ENCODE data around the gene CDC42SE1.

Gene CDC42SE1

DNA sequence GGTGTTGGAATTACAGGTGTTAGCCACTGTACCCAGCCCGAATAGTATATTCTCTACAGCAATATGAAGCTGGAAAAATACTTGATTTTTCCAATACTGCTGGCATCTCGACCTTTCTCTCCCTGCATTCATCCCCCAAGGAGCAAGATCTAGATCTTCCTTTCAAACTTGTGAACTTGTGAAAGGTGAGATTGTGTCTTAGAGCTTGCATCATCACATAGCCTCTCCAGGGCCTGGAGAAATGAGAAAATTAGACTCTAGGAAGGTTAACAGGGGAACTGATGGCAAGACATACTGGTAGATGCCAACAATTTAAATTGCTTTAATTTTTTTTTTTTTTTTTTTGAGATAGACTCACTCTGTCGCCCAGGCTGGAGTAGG, 49.1 kb downstream of the CDC42SE1 start:
- no peak overlapping the region for H3K4me3 ChIP-seq (replicated peaks; ENCODE audit: low read depth, low read length)
- no peak for DNase-seq (ENCODE audit: extremely low read depth, insufficient read length)
- no peaks in the 10 kb centered on the region for H3K36me3 ChIP-seq (ENCODE audit: control insufficient read depth, insufficient read depth, low read length)
- TF ChIP-seq, protein P1, sequence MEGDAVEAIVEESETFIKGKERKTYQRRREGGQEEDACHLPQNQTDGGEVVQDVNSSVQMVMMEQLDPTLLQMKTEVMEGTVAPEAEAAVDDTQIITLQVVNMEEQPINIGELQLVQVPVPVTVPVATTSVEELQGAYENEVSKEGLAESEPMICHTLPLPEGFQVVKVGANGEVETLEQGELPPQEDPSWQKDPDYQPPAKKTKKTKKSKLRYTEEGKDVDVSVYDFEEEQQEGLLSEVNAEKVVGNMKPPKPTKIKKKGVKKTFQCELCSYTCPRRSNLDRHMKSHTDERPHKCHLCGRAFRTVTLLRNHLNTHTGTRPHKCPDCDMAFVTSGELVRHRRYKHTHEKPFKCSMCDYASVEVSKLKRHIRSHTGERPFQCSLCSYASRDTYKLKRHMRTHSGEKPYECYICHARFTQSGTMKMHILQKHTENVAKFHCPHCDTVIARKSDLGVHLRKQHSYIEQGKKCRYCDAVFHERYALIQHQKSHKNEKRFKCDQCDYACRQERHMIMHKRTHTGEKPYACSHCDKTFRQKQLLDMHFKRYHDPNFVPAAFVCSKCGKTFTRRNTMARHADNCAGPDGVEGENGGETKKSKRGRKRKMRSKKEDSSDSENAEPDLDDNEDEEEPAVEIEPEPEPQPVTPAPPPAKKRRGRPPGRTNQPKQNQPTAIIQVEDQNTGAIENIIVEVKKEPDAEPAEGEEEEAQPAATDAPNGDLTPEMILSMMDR (IDR thresholded peaks at IDR 0.05; ENCODE audit: insufficient read depth, low read length, poor library complexity, severe bottlenecking) = no peak
- H3K27me3 ChIP-seq (replicated peaks; ENCODE audit: control insufficient read depth, insufficient read depth, low read length) = no peaks in the 10 kb centered on the region

- no peak overlapping the region for H3K4me3 ChIP-seq (replicated peaks; ENCODE audit: low read depth, low read length)
- TF ChIP-seq, protein P1 (IDR thresholded peaks at IDR 0.05; ENCODE audit: insufficient read depth, low read length, poor library complexity, severe bottlenecking) = no peak
Measured at GRCh38 chr1:151009674-151010345, 49.6 kb downstream of the CDC42SE1 start.

GRCh38 chr1:151009206-151009587, 50.2 kb downstream of the CDC42SE1 start:
- TF ChIP-seq, protein P1 (IDR thresholded peaks at IDR 0.05; ENCODE audit: insufficient read depth, low read length, poor library complexity, severe bottlenecking) = no peak
- no peaks in the 10 kb centered on the region for H3K27me3 ChIP-seq (replicated peaks; ENCODE audit: control insufficient read depth, insufficient read depth, low read length)
- peak overlapping the region; percentile 92 for H3K4me3 ChIP-seq (replicated peaks; ENCODE audit: low read depth, low read length)
- no peak for DNase-seq (ENCODE audit: extremely low read depth, insufficient read length)
- H3K36me3 ChIP-seq (ENCODE audit: control insufficient read depth, insufficient read depth, low read length) = no peaks in the 10 kb centered on the region

More at GRCh38 chr1:151009674-151010345, 49.6 kb downstream of the CDC42SE1 start:
- H3K27me3 ChIP-seq (replicated peaks; ENCODE audit: control insufficient read depth, insufficient read depth, low read length) = no peaks in the 10 kb centered on the region
- no peaks in the 10 kb centered on the region for H3K36me3 ChIP-seq (ENCODE audit: control insufficient read depth, insufficient read depth, low read length)
- no peak for DNase-seq (ENCODE audit: extremely low read depth, insufficient read length)

- H3K27me3 ChIP-seq (replicated peaks; ENCODE audit: control insufficient read depth, insufficient read depth, low read length) = no peaks in the 10 kb centered on the region
- peak within 1 kb of the TSS; percentile 92 for H3K4me3 ChIP-seq (replicated peaks; ENCODE audit: low read depth, low read length)
- H3K36me3 ChIP-seq (ENCODE audit: control insufficient read depth, insufficient read depth, low read length) = no peaks in the 10 kb centered on the region
- peak; percentile 98 for DNase-seq (ENCODE audit: extremely low read depth, insufficient read length)
- TF ChIP-seq, protein P1 (IDR thresholded peaks at IDR 0.05; ENCODE audit: insufficient read depth, low read length, poor library complexity, severe bottlenecking) = no peak
Measured at GRCh38 chr1:151008244-151009205, 50.9 kb downstream of the CDC42SE1 start, which contains the start of gene PRUNE1. PRUNE1 (plus strand) TSS chr1:151008449; CDS start chr1:151008633, 184 bp downstream.

DNA sequence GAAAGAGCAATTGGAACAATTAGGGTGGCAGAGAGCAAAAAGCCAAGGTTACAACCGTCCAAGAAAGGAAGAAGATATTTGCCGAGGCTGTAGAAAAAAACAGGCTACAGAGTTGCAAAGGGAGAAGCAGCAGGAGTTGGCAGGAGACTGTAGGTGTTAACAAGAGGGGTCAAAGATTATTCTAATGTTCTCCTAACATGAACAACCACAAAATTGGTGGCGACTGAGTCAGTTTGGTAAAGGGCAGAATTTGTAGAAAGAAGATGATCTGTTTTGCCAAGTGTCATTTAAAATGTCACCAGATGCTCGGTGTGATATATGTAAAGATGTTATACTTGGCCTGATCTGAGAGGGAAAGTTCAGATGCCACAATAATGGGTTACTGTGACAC, 51.6 kb downstream of the CDC42SE1 start:
- Histone ChIP-seq H3K27me3 (replicated peaks; ENCODE audit: control insufficient read depth, insufficient read depth, low read length) (no peaks in the 10 kb centered on the region), H3K4me3 (replicated peaks; ENCODE audit: low read depth, low read length) (peak overlapping the region; percentile 92), H3K36me3 (ENCODE audit: control insufficient read depth, insufficient read depth, low read length) (no peaks in the 10 kb centered on the region)
- TF ChIP-seq, protein P1 (IDR thresholded peaks at IDR 0.05; ENCODE audit: insufficient read depth, low read length, poor library complexity, severe bottlenecking) = no peak
- no peak for DNase-seq (ENCODE audit: extremely low read depth, insufficient read length)
